Transverse colon (tissue), 4 donors: Measurements from ENCODE around the gene VPS8.
"Not testable (repeated sequence)": the region's sequence is repeated elsewhere in the genome, so short reads cannot be mapped to it uniquely, and the experiment has no call there.

Experiments used
- POLR2A ChIP-seq: fragments of 450-650 bp; IDR thresholded peaks from one replicate; pipeline ENCODE4 v1.6.1; 2016; ENCODE audit warnings: antibody characterized with exemption, mild to moderate bottlenecking, moderate library complexity
- POLR2AphosphoS5 ChIP-seq, 3 donors: sonication (generic); formaldehyde crosslinking; IDR thresholded peaks; one replicate each; pipeline ENCODE4 v1.6.1; 2016; ENCODE audit warnings: antibody characterized with exemption in 3 of 3
- TF ChIP-seq, protein P1 (sequence below), 5 experiments: fragments of 200-600 bp in 3 of 5; fragments of 450-650 bp in 2 of 5; sonication (generic) in 3 of 5; IDR thresholded peaks; 1 replicate in 2 of 5; 2 replicates in 3 of 5; pipeline ENCODE4 v1.5.1; 2016 to 2017; ENCODE audit warnings: antibody characterized with exemption in 5 of 5, inconsistent platforms in 3 of 5, mild to moderate bottlenecking in 2 of 5, moderate library complexity in 1 of 5

DNA sequence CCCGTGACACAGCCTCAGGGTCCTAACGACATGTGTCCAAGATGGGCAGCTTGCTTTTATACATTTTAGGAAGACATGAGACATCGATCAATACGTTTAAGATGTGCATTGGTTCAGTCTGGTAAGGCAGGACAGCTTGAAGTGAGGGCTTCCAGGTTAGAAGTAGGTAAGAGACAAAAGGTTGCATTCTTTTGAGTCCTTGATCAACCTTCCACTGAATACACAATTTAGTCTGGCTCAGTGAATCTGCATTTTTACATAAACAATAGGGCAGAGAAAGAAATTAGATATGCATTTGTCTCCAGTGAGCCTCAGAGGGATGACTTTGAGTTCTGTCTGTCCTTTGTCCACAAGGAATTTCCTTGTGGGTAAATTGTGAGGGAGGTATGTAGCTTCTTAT, 95.1 kb downstream of the VPS8 start:
- not testable (repeated sequence) for TF ChIP-seq POLR2A; POLR2AphosphoS5 (IDR thresholded peaks at IDR 0.05)
- TF ChIP-seq, protein P1, sequence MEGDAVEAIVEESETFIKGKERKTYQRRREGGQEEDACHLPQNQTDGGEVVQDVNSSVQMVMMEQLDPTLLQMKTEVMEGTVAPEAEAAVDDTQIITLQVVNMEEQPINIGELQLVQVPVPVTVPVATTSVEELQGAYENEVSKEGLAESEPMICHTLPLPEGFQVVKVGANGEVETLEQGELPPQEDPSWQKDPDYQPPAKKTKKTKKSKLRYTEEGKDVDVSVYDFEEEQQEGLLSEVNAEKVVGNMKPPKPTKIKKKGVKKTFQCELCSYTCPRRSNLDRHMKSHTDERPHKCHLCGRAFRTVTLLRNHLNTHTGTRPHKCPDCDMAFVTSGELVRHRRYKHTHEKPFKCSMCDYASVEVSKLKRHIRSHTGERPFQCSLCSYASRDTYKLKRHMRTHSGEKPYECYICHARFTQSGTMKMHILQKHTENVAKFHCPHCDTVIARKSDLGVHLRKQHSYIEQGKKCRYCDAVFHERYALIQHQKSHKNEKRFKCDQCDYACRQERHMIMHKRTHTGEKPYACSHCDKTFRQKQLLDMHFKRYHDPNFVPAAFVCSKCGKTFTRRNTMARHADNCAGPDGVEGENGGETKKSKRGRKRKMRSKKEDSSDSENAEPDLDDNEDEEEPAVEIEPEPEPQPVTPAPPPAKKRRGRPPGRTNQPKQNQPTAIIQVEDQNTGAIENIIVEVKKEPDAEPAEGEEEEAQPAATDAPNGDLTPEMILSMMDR (IDR thresholded peaks at IDR 0.05), result not testable (repeated sequence)
